Calu3 (cell line): ENCODE measurements around the gene TSPAN18. TPM values are rescaled to one million over a fixed set of nuclear protein-coding genes. Genes with fewer than 3 reads are reported as not detected.

Experiments
- BruUV-seq: library from RNA; stranded (reverse); fragments of 400-500 nt; replicated peaks from 2 replicates; lab custom pipeline; 2021; lab: Mats Ljungman, UMichigan
- CTCF ChIA-PET: fragments of 300-600 bp; sonication (Branson Sonifier 250); formaldehyde crosslinking; loops from one replicate; lab custom pipeline; 2022; ENCODE audit warnings: antibody characterized with exemption; lab: Charles Lee
- DNase-seq: peaks from one replicate; pipeline ENCODE4 v3.0.0; 2022
- H3K27ac Mint-ChIP-seq: one replicate; pipeline ENCODE4 v1.8.0; 2022; ENCODE audit warnings: mixed read lengths; ENCODE audit not compliant: unreplicated experiment
- H3K27me3 Mint-ChIP-seq: one replicate; pipeline ENCODE4 v1.8.0; 2022; ENCODE audit warnings: mixed read lengths; ENCODE audit not compliant: unreplicated experiment
- H3K36me3 Mint-ChIP-seq: one replicate; pipeline ENCODE4 v1.8.0; 2022; ENCODE audit warnings: mild to moderate bottlenecking, moderate library complexity, mixed read lengths; ENCODE audit not compliant: insufficient read depth, unreplicated experiment
- H3K4me1 Mint-ChIP-seq: one replicate; pipeline ENCODE4 v1.8.0; 2022; ENCODE audit warnings: mild to moderate bottlenecking, low read depth, mixed read lengths; ENCODE audit not compliant: unreplicated experiment
- H3K4me3 Mint-ChIP-seq: one replicate; pipeline ENCODE4 v1.8.0; 2022; ENCODE audit warnings: mild to moderate bottlenecking, low read depth, moderate library complexity, mixed read lengths; ENCODE audit not compliant: unreplicated experiment
- H3K9me3 Mint-ChIP-seq: one replicate; pipeline ENCODE4 v1.8.0; 2022; ENCODE audit warnings: low read depth, mixed read lengths; ENCODE audit not compliant: unreplicated experiment
- intact Hi-C: fragments of 100-400 bp; cut with micrococcal nuclease; formaldehyde crosslinking; loops from one replicate; pipeline ENCODE4 v1.10.0; 2022; ENCODE audit not compliant: unreplicated experiment
- total RNA-seq: library from RNA; stranded (reverse); gene quantifications from 2 replicates; pipeline ENCODE4 v1.2.3, GENCODE V29; 2022
- TF ChIP-seq, protein P1 (sequence below): fragments of 200-600 bp; IDR thresholded peaks from one replicate; pipeline ENCODE4 v1.8.0; 2022; ENCODE audit warnings: antibody characterized with exemption; ENCODE audit not compliant: unreplicated experiment

TSPAN18 gene
- total RNA-seq, 1 experiment from 2014 or later = not detected

DNA sequence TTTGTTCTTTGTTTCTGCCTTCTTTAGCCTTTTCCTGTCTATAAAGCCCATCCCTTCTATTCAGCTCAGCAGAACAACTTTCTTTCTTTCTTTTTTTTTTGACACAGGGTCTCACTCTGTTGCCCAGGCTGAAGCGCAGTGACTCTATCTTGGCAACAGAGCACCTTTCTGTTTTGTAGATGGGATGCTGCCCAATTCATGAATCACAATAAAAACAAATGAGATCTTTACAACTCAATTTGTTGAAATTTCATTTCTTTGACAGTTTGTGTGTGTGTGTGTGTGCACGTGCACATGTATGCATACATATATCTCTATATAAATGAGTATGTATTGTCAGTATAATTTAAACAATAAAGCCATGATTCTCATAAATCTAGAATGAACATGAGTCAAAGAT lies 25.5 kb downstream of the TSPAN18 start:
- H3K4me3 Mint-ChIP-seq = no peak overlapping the region
- no TSS peak for BruUV-seq
- peaks cover 66% of the 10 kb centered on the region for H3K27me3 Mint-ChIP-seq
- no peaks in the 10 kb centered on the region for H3K36me3 Mint-ChIP-seq
- DNase-seq = no peak
- TF ChIP-seq, protein P1, sequence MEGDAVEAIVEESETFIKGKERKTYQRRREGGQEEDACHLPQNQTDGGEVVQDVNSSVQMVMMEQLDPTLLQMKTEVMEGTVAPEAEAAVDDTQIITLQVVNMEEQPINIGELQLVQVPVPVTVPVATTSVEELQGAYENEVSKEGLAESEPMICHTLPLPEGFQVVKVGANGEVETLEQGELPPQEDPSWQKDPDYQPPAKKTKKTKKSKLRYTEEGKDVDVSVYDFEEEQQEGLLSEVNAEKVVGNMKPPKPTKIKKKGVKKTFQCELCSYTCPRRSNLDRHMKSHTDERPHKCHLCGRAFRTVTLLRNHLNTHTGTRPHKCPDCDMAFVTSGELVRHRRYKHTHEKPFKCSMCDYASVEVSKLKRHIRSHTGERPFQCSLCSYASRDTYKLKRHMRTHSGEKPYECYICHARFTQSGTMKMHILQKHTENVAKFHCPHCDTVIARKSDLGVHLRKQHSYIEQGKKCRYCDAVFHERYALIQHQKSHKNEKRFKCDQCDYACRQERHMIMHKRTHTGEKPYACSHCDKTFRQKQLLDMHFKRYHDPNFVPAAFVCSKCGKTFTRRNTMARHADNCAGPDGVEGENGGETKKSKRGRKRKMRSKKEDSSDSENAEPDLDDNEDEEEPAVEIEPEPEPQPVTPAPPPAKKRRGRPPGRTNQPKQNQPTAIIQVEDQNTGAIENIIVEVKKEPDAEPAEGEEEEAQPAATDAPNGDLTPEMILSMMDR = no peak
- intact Hi-C loops = no loop called here
- CTCF ChIA-PET = no interaction called here
- H3K9me3 Mint-ChIP-seq = no peaks in the 10 kb centered on the region
- no peaks in the 10 kb centered on the region for H3K4me1 Mint-ChIP-seq
- H3K27ac Mint-ChIP-seq = no peak overlapping the region

DNA sequence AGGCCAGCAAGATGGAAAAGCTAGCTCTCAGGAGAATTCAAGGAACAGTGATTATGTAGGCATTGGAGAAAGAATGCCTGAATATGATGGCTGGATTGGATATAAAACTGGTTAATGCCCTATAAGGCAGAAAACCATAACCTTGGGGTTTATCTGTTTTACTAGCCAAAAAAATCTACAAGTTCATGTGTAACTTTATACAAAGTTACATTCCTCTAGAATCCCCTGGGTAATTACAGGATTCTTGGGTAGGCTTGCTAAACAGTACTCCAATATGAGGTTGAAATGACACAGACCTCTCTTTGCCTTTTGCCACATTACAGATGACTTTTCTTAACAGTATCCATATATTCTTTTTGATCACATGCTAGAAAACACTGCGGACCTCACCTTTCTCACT lies 26.0 kb downstream of the TSPAN18 start:
- CTCF ChIA-PET = no interaction called here
- DNase-seq = no peak
- H3K9me3 Mint-ChIP-seq = no peaks in the 10 kb centered on the region
- no peak overlapping the region for H3K4me3 Mint-ChIP-seq
- H3K27me3 Mint-ChIP-seq = peaks cover 62% of the 10 kb centered on the region
- no peaks in the 10 kb centered on the region for H3K36me3 Mint-ChIP-seq
- TF ChIP-seq, protein P1 = no peak
- H3K27ac Mint-ChIP-seq = no peak overlapping the region
- no peaks in the 10 kb centered on the region for H3K4me1 Mint-ChIP-seq
- intact Hi-C loops = no loop called here
- no TSS peak for BruUV-seq

DNA sequence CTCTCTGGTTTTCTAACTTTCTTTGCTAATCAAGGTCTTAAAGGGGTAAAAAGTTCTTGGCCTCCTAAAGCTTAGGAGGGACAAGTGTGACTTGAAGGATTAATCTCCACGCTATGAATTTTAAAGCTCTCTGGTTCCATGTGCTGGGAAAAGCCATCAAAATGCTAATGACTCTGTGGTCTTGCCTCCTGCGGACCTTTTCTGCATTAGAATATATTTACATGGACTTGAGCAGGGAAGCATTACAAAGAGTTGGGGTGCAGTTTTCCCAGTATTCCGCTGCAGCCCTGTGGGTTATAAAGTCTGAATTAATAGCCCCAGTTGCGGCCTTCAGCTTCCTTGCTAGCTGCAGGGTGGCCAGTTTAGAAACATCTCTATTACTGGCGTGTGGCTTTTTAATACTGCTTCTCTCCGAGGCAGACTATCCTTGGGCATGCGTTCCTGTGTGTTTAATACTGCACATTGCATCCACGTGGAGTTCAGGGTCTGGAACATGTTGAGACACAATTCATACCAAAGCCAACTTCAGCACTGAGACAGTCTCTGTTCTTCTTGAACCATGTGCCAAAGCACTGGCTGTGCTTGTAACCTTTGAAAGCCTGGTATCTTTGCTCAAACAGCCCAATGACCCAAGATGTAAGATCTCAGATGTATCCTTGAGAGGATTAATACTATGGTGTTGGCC lies 27.3 kb downstream of the TSPAN18 start:
- CTCF ChIA-PET = no interaction called here
- TF ChIP-seq, protein P1 = no peak
- no TSS peak for BruUV-seq
- Mint-ChIP-seq H3K9me3 (no peaks in the 10 kb centered on the region), H3K4me3 (no peak overlapping the region), H3K27ac (no peak overlapping the region), H3K36me3 (no peaks in the 10 kb centered on the region), H3K27me3 (peaks cover 59% of the 10 kb centered on the region), H3K4me1 (no peaks in the 10 kb centered on the region)
- no peak for DNase-seq
- intact Hi-C loops = no loop called here

DNA sequence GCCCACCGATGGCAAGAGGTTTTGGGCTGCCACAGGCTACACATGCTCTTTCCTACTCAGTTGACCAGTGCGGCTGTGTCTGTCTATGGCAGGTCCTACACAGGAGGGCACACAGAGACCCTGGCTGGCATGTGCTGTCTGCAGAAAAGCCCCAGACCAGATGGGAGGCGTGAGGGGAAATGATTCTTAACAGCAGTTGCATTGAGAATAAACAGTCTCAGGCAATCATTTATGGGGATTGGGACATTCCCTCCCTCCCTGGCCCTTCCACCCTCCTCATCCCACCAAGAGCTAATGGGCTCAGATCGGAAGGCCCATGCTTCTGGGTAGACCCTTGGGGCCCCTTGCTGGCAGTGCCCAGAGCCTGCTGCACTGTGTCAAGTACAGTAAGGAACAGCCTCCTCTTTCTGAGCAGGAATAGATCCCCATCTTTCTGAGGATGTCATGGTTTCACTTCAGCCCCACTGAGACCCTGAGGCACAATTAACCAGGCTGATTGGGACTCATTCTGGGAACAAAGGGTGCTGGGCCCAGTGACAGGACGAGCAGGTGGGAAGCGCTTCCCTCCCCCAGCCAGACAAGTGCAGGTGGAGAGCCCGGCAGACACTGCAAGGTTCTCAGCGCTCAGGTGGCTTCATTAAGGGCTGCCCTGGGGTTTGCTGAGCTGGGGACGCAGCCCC lies 28.3 kb downstream of the TSPAN18 start:
- H3K4me3 Mint-ChIP-seq = no peak overlapping the region
- H3K27me3 Mint-ChIP-seq = peaks cover 66% of the 10 kb centered on the region
- no peak for DNase-seq
- CTCF ChIA-PET = no interaction called here
- no peak overlapping the region for H3K27ac Mint-ChIP-seq
- intact Hi-C loops = no loop called here
- no TSS peak for BruUV-seq
- H3K9me3 Mint-ChIP-seq = no peaks in the 10 kb centered on the region
- no peaks in the 10 kb centered on the region for H3K36me3 Mint-ChIP-seq
- no peaks in the 10 kb centered on the region for H3K4me1 Mint-ChIP-seq
- TF ChIP-seq, protein P1 = no peak
